Transverse colon (tissue), 3 donors: ENCODE measurements around the gene IL16.

Experiments used
- EP300 ChIP-seq: sonication (generic); formaldehyde crosslinking; IDR thresholded peaks from one replicate; pipeline ENCODE4 v1.6.1; 2017; ENCODE audit warnings: antibody characterized with exemption, low read depth
- TF ChIP-seq, protein P1 (sequence below), 5 experiments: fragments of 200-600 bp in 3 of 5; fragments of 450-650 bp in 2 of 5; sonication (generic) in 3 of 5; IDR thresholded peaks; 1 replicate in 2 of 5; 2 replicates in 3 of 5; pipeline ENCODE4 v1.5.1; 2016 to 2017; ENCODE audit warnings: antibody characterized with exemption in 5 of 5, inconsistent platforms in 3 of 5, mild to moderate bottlenecking in 2 of 5, moderate library complexity in 1 of 5

DNA sequence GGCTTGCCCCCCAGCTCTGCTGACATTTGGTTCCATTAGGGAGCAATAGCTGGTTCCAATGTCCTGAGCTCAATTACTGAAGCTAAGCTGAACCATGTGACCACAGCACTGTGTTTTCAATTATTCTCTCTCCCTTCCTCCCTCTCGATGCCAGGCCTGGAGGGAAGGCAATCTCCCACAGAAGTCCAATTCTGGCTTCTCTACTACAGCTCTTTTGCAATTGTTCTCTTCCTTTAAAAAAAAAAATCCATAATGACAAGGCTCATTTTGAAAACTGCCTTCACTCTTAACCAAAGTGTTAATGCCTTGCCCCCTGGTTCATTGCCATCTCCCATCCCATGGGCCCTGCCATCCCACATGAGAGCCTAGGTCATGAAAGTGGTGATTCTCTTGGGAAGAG is 24.8 kb downstream of the IL16 start:
- TF ChIP-seq, protein P1, sequence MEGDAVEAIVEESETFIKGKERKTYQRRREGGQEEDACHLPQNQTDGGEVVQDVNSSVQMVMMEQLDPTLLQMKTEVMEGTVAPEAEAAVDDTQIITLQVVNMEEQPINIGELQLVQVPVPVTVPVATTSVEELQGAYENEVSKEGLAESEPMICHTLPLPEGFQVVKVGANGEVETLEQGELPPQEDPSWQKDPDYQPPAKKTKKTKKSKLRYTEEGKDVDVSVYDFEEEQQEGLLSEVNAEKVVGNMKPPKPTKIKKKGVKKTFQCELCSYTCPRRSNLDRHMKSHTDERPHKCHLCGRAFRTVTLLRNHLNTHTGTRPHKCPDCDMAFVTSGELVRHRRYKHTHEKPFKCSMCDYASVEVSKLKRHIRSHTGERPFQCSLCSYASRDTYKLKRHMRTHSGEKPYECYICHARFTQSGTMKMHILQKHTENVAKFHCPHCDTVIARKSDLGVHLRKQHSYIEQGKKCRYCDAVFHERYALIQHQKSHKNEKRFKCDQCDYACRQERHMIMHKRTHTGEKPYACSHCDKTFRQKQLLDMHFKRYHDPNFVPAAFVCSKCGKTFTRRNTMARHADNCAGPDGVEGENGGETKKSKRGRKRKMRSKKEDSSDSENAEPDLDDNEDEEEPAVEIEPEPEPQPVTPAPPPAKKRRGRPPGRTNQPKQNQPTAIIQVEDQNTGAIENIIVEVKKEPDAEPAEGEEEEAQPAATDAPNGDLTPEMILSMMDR (IDR thresholded peaks at IDR 0.05) = no peak
- TF ChIP-seq EP300 = no peak
